HepG2 (cell line): ENCODE data around the gene CTDSP1. TPM values are rescaled to one million over a fixed set of nuclear protein-coding genes. Genes with fewer than 3 reads are reported as not detected.

Source experiments
- ATF7 ChIP-seq, 2 experiments: fragments of 450-650 bp in 1 of 2; sonication (generic) in 1 of 2; formaldehyde crosslinking in 1 of 2; IDR thresholded peaks; 2 replicates each; pipeline versions ENCODE4 v1.4.0 to v1.6.1; 2016 to 2020; ENCODE audit warnings: antibody characterized with exemption in 1 of 2, mild to moderate bottlenecking in 1 of 2, missing genetic modification reagents in 1 of 2
- GFI1 ChIP-seq: sonication (generic); formaldehyde crosslinking; IDR thresholded peaks from 2 replicates; pipeline ENCODE4 v1.5.0; 2020; ENCODE audit warnings: missing genetic modification reagents, mild to moderate bottlenecking, borderline replicate concordance
- IKZF4 ChIP-seq: sonication (generic); formaldehyde crosslinking; IDR thresholded peaks from 2 replicates; pipeline ENCODE4 v1.5.1; 2020; ENCODE audit warnings: borderline replicate concordance, mild to moderate bottlenecking, low read depth, missing genetic modification reagents; ENCODE audit errors: not compliant biosample characterization
- KDM4B ChIP-seq: sonication (generic); formaldehyde crosslinking; IDR thresholded peaks from 2 replicates; pipeline ENCODE4 v1.4.0; 2020; ENCODE audit warnings: missing genetic modification reagents
- KLF16 ChIP-seq, 2 experiments: sonication (generic) in 1 of 2; formaldehyde crosslinking in 1 of 2; IDR thresholded peaks; 2 replicates each; pipeline versions ENCODE4 v1.6.1 to v1.8.0; 2016 to 2023; ENCODE audit warnings: missing genetic modification reagents in 2 of 2, missing compliant biosample characterization in 1 of 2
- MAZ ChIP-seq, 2 experiments: sonication (generic) in 1 of 2; formaldehyde crosslinking in 1 of 2; IDR thresholded peaks; 2 replicates each; pipeline versions ENCODE4 v1.5.0 to v1.6.1; 2012 to 2020; ENCODE audit warnings: low read depth in 2 of 2, mild to moderate bottlenecking in 2 of 2, borderline replicate concordance in 1 of 2, improper control_type of control experiment in 1 of 2, low read length in 1 of 2, missing genetic modification reagents in 1 of 2, moderate library complexity in 1 of 2
- PCBP2 ChIP-seq: fragments of 200-400 bp; formaldehyde crosslinking; optimal IDR thresholded peaks from 2 replicates; pipeline ENCODE3; 2018; ENCODE audit warnings: low read length, low read depth; ENCODE audit not compliant: poor library complexity, severe bottlenecking
- POLR2A ChIP-seq, 2 experiments: IDR thresholded peaks; 2 replicates each; pipeline ENCODE4 v1.6.1; 2011; ENCODE audit warnings: low read depth in 2 of 2, low read length in 2 of 2, mild to moderate bottlenecking in 1 of 2, moderate library complexity in 1 of 2; ENCODE audit not compliant: insufficient read depth in 1 of 2
- RFX5 ChIP-seq: IDR thresholded peaks from 2 replicates; pipeline ENCODE4 v1.6.1; 2011; ENCODE audit warnings: low read depth, low read length, improper control_type of control experiment
- ZMAT3 ChIP-seq: sonication (generic); formaldehyde crosslinking; conservative IDR thresholded peaks from 2 replicates; pipeline ENCODE4 v1.7.0; 2021; ENCODE audit warnings: missing genetic modification reagents
- ZNF354B ChIP-seq: sonication (generic); formaldehyde crosslinking; IDR thresholded peaks from 2 replicates; pipeline ENCODE4 v1.8.0; 2022; ENCODE audit warnings: mild to moderate bottlenecking, missing genetic modification reagents
- ZNF672 ChIP-seq: sonication (generic); formaldehyde crosslinking; IDR thresholded peaks from 2 replicates; pipeline ENCODE4 v1.8.1; 2022; ENCODE audit warnings: missing genetic modification reagents
- ZNF773 ChIP-seq: sonication (generic); formaldehyde crosslinking; IDR thresholded peaks from 2 replicates; pipeline ENCODE4 v1.4.0; 2020; ENCODE audit warnings: missing genetic modification reagents, borderline replicate concordance
- ZNF850 ChIP-seq: sonication (generic); formaldehyde crosslinking; conservative IDR thresholded peaks from 2 replicates; pipeline ENCODE4 v1.9.0; 2021; ENCODE audit warnings: mild to moderate bottlenecking, missing genetic modification reagents
- ZNF878 ChIP-seq: sonication (generic); formaldehyde crosslinking; IDR thresholded peaks from 2 replicates; pipeline ENCODE4 v1.8.1; 2023; ENCODE audit warnings: mild to moderate bottlenecking, missing genetic modification reagents, moderate library complexity
- polyA plus RNA-seq, 8 experiments: library from polyadenylated mRNA; depleted of rRNA in 3 of 8; stranded (reverse) in 7 of 8; unstranded in 1 of 8; fragments of >200 nt; fragmentation: Illumina TruSeq in 4 of 8; extraction: Trizol in 4 of 8; gene quantifications; 2 replicates each; pipeline versions ENCODE4 v1.2.1 to v1.2.3, GENCODE V29; 2011 to 2016; ENCODE audit warnings: low read depth in 4 of 8, missing spikeins in 1 of 8, mixed read lengths in 1 of 8; ENCODE audit not compliant: insufficient read depth in 1 of 8
- total RNA-seq, 5 experiments: library from RNA; depleted of rRNA; stranded (reverse); fragments of >200 nt; fragmentation: Illumina TruSeq; extraction: Trizol; gene quantifications; 2 replicates each; pipeline ENCODE4 v1.2.3, GENCODE V29; 2016; ENCODE audit warnings: low read depth in 1 of 5
- TF ChIP-seq, protein P1 (sequence below), 2 experiments: fragments of 450-650 bp in 1 of 2; sonication (generic) in 1 of 2; formaldehyde crosslinking; IDR thresholded peaks; 2 replicates each; pipeline versions ENCODE4 v1.5.0 to v1.8.0; 2020 to 2022; ENCODE audit warnings: mild to moderate bottlenecking in 1 of 2, missing genetic modification reagents in 1 of 2
- TF ChIP-seq, protein P2 (sequence below): sonication (generic); formaldehyde crosslinking; IDR thresholded peaks from 2 replicates; pipeline ENCODE4 v1.8.0; 2022; ENCODE audit warnings: mild to moderate bottlenecking, missing genetic modification reagents, borderline replicate concordance

Gene CTDSP1
- total and polyA plus RNA-seq, 2 of the 13 experiments (the other 11 are each of a cell fraction or from before 2014, with no cell fraction given): 91.0 to 268 TPM

DNA sequence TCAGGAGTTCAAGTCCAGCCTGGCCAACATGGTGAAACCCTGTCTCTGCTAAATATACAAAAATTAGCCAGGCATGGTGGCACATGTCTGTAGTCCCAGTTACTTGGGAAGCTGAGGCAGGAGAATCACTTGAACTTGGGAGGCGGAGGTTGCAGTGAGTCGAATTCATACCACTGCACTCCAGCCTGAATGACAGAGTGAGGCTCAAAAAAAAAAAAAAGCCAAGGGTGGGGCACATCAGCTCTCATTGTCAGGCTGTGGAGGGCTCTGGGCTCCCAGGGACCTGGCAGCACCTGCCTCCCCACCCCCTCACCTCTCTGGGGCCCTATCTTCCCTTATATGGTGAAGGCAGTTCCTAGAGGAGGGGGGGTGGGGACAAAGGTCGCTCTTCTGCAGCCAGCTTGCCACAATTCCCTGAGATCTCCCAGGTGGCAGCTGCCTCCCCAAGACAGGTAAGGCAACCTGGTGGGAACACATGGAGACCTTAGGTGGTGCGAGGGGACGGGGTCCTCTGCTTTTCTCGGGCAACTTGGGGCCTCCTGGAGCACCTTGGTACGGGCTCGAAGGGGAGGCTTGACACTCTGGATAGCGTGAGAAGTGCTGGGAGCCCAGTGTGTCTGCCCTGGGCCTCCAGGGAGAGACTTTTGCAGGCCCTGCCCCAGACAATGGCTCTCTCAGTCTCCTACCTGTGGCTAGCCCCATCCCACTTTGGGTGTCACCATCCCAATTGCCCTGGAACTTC, 19.2 kb downstream of the CTDSP1 start, which contains the start of gene VIL1 (continued):
- TF ChIP-seq GFI1: peak; percentile 35; the same call in 1 of the 2 replicates
- TF ChIP-seq KLF16 (CRISPR knock-in tag; IDR thresholded peaks at IDR 0.05): peak in 1 of 2 experiments; percentile 86; a peak in 2 of 4 replicates
- peak; percentile 48; the same call in 1 of the 2 replicates for TF ChIP-seq ZNF773
- TF ChIP-seq, protein P1, sequence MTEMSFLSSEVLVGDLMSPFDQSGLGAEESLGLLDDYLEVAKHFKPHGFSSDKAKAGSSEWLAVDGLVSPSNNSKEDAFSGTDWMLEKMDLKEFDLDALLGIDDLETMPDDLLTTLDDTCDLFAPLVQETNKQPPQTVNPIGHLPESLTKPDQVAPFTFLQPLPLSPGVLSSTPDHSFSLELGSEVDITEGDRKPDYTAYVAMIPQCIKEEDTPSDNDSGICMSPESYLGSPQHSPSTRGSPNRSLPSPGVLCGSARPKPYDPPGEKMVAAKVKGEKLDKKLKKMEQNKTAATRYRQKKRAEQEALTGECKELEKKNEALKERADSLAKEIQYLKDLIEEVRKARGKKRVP (CRISPR knock-in tag; IDR thresholded peaks at IDR 0.05): no peak
- TF ChIP-seq IKZF4: peak; percentile 36
- no peak for TF ChIP-seq ZNF850 (CRISPR knock-in tag)
- 0 out of 2 replicates have a peak, but pooled peaks have one; percentile 38 for TF ChIP-seq KDM4B (CRISPR knock-in tag)
- TF ChIP-seq ZNF354B (CRISPR knock-in tag): no peak
- TF ChIP-seq PCBP2: no peak
- no peak for TF ChIP-seq ZNF672
- TF ChIP-seq, protein P2, sequence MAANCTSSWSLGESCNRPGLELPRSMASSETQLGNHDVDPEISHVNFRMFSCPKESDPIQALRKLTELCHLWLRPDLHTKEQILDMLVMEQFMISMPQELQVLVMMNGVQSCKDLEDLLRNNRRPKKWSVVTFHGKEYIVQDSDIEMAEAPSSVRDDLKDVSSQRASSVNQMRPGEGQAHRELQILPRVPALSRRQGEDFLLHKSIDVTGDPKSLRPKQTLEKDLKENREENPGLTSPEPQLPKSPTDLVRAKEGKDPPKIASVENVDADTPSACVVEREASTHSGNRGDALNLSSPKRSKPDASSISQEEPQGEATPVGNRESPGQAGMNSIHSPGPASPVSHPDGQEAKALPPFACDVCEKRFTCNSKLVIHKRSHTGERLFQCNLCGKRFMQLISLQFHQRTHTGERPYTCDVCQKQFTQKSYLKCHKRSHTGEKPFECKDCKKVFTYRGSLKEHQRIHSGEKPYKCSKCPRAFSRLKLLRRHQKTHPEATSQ: no peak
- no peak for TF ChIP-seq ATF7 (IDR thresholded peaks at IDR 0.05)
- TF ChIP-seq ATF7 (CRISPR knock-in tag; IDR thresholded peaks at IDR 0.05): no peak
- 0 out of 2 replicates have a peak, but pooled peaks have one; percentile 43 for TF ChIP-seq MAZ (IDR thresholded peaks at IDR 0.05; ENCODE audit: borderline replicate concordance, low read depth, low read length)
- TF ChIP-seq MAZ (CRISPR knock-in tag; IDR thresholded peaks at IDR 0.05; ENCODE audit: low read depth): peak; percentile 87
- no peak for TF ChIP-seq RFX5
- TF ChIP-seq POLR2A (IDR thresholded peaks at IDR 0.05; ENCODE audit: insufficient read depth in 1 of 2, low read depth in 2 of 2, low read length in 2 of 2): peak; percentile 92 to 99
- peak; percentile 73; the same call in 1 of the 2 replicates for TF ChIP-seq ZNF878 (CRISPR knock-in tag)
- peak; percentile 93; the same call in 1 of the 2 replicates for TF ChIP-seq ZMAT3 (CRISPR knock-in tag)
